HUES48 (cell line): Measurements from ENCODE around the gene CD36.

Experiments
- H3K27ac ChIP-seq: one replicate; pipeline ENCODE4 v1.7.0; 2013; ENCODE audit warnings: low read depth, low read length, inconsistent platforms
- H3K27me3 ChIP-seq: 2 replicates; pipeline ENCODE4 v1.6.1; 2013; ENCODE audit warnings: mild to moderate bottlenecking, low read length; ENCODE audit not compliant: control insufficient read depth, insufficient read depth
- H3K36me3 ChIP-seq: 2 replicates; pipeline ENCODE4 v1.6.1; 2013; ENCODE audit warnings: low read length; ENCODE audit not compliant: control insufficient read depth, insufficient read depth
- H3K4me1 ChIP-seq: 2 replicates; pipeline ENCODE4 v1.6.1; 2013; ENCODE audit warnings: mild to moderate bottlenecking, low read length; ENCODE audit not compliant: control insufficient read depth, insufficient read depth
- H3K4me3 ChIP-seq: 2 replicates; pipeline ENCODE4 v1.5.1; 2013; ENCODE audit warnings: mild to moderate bottlenecking, low read depth, low read length
- H3K9ac ChIP-seq: 2 replicates; pipeline ENCODE4 v1.6.1; 2013; ENCODE audit warnings: mild to moderate bottlenecking, low read depth, low read length, moderate library complexity
- H3K9me3 ChIP-seq: 2 replicates; pipeline ENCODE4 v1.6.1; 2013; ENCODE audit warnings: low read length; ENCODE audit not compliant: control insufficient read depth, insufficient read depth

The CD36 gene

GRCh38 chr7:80608336-80608735 is 30.1 kb upstream of the CD36 start:
- H3K27me3 ChIP-seq, result no peaks in the 10 kb centered on the region
- H3K36me3 ChIP-seq, result no peaks in the 10 kb centered on the region
- H3K27ac ChIP-seq, result no peak overlapping the region
- no peak overlapping the region for H3K4me3 ChIP-seq
- no peaks in the 10 kb centered on the region for H3K9me3 ChIP-seq
- H3K9ac ChIP-seq, result no peak overlapping the region
- H3K4me1 ChIP-seq, result no peaks in the 10 kb centered on the region

- no peaks in the 10 kb centered on the region for H3K27me3 ChIP-seq
- H3K36me3 ChIP-seq, result no peaks in the 10 kb centered on the region
- no peak overlapping the region for H3K27ac ChIP-seq
- H3K9me3 ChIP-seq, result no peaks in the 10 kb centered on the region
- peaks cover 9% of the 10 kb centered on the region for H3K4me1 ChIP-seq
- H3K4me3 ChIP-seq, result no peak overlapping the region
- no peak overlapping the region for H3K9ac ChIP-seq
These were observed 28.7 kb upstream of the CD36 start for GRCh38 chr7:80609751-80610150.

GRCh38 chr7:80611353-80611752 is 27.1 kb upstream of the CD36 start:
- no peak overlapping the region for H3K4me3 ChIP-seq
- H3K4me1 ChIP-seq, result peaks cover 12% of the 10 kb centered on the region
- H3K27me3 ChIP-seq, result no peaks in the 10 kb centered on the region
- H3K27ac ChIP-seq, result no peak overlapping the region
- H3K9ac ChIP-seq, result no peak overlapping the region
- H3K9me3 ChIP-seq, result no peaks in the 10 kb centered on the region
- no peaks in the 10 kb centered on the region for H3K36me3 ChIP-seq

GRCh38 chr7:80611779-80612178 is 26.7 kb upstream of the CD36 start:
- Histone ChIP-seq H3K36me3 (no peaks in the 10 kb centered on the region), H3K4me3 (no peak overlapping the region), H3K27me3 (no peaks in the 10 kb centered on the region), H3K9me3 (no peaks in the 10 kb centered on the region), H3K4me1 (peaks cover 12% of the 10 kb centered on the region), H3K9ac (no peak overlapping the region), H3K27ac (no peak overlapping the region)

- Histone ChIP-seq H3K9ac (no peak overlapping the region), H3K27me3 (no peaks in the 10 kb centered on the region), H3K4me1 (peaks cover 12% of the 10 kb centered on the region), H3K9me3 (no peaks in the 10 kb centered on the region), H3K4me3 (no peak overlapping the region), H3K36me3 (no peaks in the 10 kb centered on the region), H3K27ac (no peak overlapping the region)
These were observed 25.6 kb upstream of the CD36 start for GRCh38 chr7:80612880-80613279.

GRCh38 chr7:80613519-80613918 is 24.9 kb upstream of the CD36 start:
- Histone ChIP-seq H3K27me3 (no peaks in the 10 kb centered on the region), H3K4me1 (peaks cover 12% of the 10 kb centered on the region), H3K9me3 (no peaks in the 10 kb centered on the region), H3K9ac (no peak overlapping the region), H3K27ac (no peak overlapping the region), H3K36me3 (no peaks in the 10 kb centered on the region), H3K4me3 (no peak overlapping the region)

- Histone ChIP-seq H3K9ac (no peak overlapping the region), H3K4me3 (no peak overlapping the region), H3K36me3 (no peaks in the 10 kb centered on the region), H3K27ac (no peak overlapping the region), H3K27me3 (no peaks in the 10 kb centered on the region), H3K4me1 (peaks cover 12% of the 10 kb centered on the region), H3K9me3 (no peaks in the 10 kb centered on the region; the same call in 1 of the 2 replicates)
These were observed 23.6 kb upstream of the CD36 start for GRCh38 chr7:80614851-80615271.

DNA sequence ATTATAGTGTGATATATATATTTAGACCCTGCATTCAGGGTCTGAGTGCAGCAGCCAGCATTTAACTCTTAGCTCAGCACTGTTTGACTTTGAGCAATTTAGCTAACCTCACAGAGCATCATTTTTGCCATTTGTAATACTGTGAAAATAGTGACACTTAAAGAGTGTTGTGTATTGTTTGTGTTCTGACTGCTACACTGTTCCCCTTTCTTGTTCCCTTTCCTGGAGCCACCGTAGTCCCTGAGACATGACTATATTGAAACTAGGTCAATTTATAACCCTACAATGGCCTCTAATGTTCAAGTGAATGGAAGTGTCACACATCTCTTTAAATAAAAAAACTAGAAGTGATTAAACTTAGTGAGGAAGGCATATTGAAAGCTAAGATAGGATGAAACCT is 20.3 kb upstream of the CD36 start:
- no peaks in the 10 kb centered on the region for H3K36me3 ChIP-seq

GRCh38 chr7:80619741-80620140 is 18.7 kb upstream of the CD36 start:
- Histone ChIP-seq H3K27me3 (no peaks in the 10 kb centered on the region), H3K36me3 (no peaks in the 10 kb centered on the region), H3K4me1 (peaks cover 5% of the 10 kb centered on the region), H3K9ac (no peak overlapping the region), H3K4me3 (no peak overlapping the region), H3K27ac (no peak overlapping the region), H3K9me3 (no peaks in the 10 kb centered on the region; the same call in 1 of the 2 replicates)

More for the DNA sequence above, 20.3 kb upstream of the CD36 start:
- H3K27ac ChIP-seq, result no peak overlapping the region
- H3K4me3 ChIP-seq, result no peak overlapping the region
- no peaks in the 10 kb centered on the region for H3K27me3 ChIP-seq
- H3K9ac ChIP-seq, result no peak overlapping the region
- peaks cover 12% of the 10 kb centered on the region for H3K4me1 ChIP-seq
- H3K9me3 ChIP-seq, result no peaks in the 10 kb centered on the region; the same call in 1 of the 2 replicates

DNA sequence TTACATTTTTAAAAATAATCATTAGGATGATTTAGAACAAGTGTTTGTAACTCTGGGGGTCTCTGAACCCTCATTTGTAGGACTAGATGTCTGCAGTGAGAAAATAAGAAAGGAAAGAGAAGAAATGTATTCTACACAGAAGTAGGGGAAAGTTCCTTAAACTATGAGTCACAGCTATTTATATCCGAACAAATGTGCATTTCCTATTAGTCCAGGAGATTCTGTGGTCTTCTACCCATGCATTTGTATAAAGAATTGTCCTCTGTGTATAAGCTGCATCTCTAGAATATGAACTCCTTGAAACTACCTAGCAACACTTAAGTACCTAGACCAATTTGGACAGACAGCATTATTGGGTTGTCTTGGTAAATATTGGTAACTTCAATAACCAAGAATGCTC is 15.9 kb upstream of the CD36 start:
- Histone ChIP-seq H3K9me3 (no peaks in the 10 kb centered on the region; the same call in 1 of the 2 replicates), H3K4me3 (no peak overlapping the region), H3K9ac (no peak overlapping the region), H3K4me1 (peaks cover 9% of the 10 kb centered on the region), H3K27ac (no peak overlapping the region), H3K27me3 (no peaks in the 10 kb centered on the region), H3K36me3 (no peaks in the 10 kb centered on the region)

- H3K36me3 ChIP-seq, result no peaks in the 10 kb centered on the region
- no peaks in the 10 kb centered on the region for H3K27me3 ChIP-seq
- no peaks in the 10 kb centered on the region; the same call in 1 of the 2 replicates for H3K9me3 ChIP-seq
- no peak overlapping the region for H3K9ac ChIP-seq
- peaks cover 9% of the 10 kb centered on the region for H3K4me1 ChIP-seq
- H3K4me3 ChIP-seq, result no peak overlapping the region
- H3K27ac ChIP-seq, result no peak overlapping the region
These were observed 14.8 kb upstream of the CD36 start for GRCh38 chr7:80623503-80624252.
